KOPT-K1 (cell line): ENCODE data around the gene FAM234A.
"Not testable (repeated sequence)": the region's sequence is repeated elsewhere in the genome, so short reads cannot be mapped to it uniquely, and the experiment has no call there.

Experiments
- H3K27ac ChIP-seq: fragments of 200-600 bp; sonication (generic); 2 replicates; pipeline ENCODE4 v1.5.1; 2016; ENCODE audit warnings: antibody characterized with exemption, mild to moderate bottlenecking, low read depth, low read length; ENCODE audit not compliant: poor library complexity, severe bottlenecking
- H3K36me3 ChIP-seq: fragments of 200-600 bp; sonication (generic); 2 replicates; pipeline ENCODE4 v1.5.1; 2017; ENCODE audit warnings: antibody characterized with exemption, mild to moderate bottlenecking, low read length, moderate library complexity; ENCODE audit not compliant: insufficient read depth
- H3K9me3 ChIP-seq: fragments of 200-600 bp; sonication (generic); 2 replicates; pipeline ENCODE4 v1.5.1; 2017; ENCODE audit warnings: antibody characterized with exemption, low read length, mild to moderate bottlenecking; ENCODE audit not compliant: insufficient read depth, poor library complexity, severe bottlenecking

The FAM234A gene

GRCh38 chr16:265711-266110 is 31.1 kb downstream of the FAM234A start:
- Histone ChIP-seq H3K27ac (no peak overlapping the region), H3K36me3 (peaks cover 24% of the 10 kb centered on the region; the same call in 1 of the 2 replicates), H3K9me3 (no peaks in the 10 kb centered on the region)

DNA sequence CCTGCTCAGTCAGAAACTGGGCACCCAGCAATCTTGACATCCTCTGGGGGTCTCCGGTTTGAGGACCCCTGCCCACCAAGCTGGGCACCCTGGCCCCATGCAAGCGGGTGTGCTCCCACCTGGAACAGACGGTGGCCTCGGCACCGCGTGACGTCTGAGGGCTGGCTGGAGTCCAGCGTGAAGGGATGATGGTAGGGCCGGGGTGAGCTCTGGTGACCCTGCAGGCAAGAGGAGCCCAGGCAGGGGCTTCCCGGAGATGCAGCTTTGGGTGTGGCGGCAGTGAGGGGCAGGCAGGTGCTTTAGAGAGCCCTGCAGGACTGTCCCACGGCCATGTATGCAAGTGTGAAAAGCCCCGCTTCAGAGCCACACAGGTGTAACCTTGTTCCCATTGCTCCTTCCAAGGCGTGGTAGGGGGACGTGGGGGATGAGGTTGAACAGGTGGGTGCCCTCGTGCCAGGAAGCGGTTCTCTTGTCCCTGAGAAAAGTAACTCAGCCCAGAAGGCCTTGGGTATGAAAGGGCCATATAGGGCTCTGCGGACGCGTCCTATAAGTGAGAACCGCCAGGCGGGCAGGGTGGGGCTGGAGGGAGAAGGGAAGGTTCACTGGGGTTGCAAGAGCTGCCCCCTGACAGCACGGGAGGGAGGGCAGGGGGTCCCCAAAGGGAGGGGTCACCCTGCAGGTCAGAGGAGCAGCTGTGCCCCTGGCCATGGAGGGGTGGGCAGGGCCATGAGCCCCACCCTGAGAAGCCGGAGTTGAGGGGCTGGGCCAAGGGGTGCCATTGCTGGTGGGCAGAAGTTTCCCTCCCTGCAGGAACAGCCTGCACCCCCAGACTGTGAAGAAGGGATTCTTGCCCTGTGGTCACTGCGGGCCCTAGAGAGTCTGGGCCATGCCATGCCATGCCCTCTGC is 31.9 kb downstream of the FAM234A start:
- Histone ChIP-seq H3K9me3 (no peaks in the 10 kb centered on the region), H3K27ac (no peak overlapping the region), H3K36me3 (peaks cover 20% of the 10 kb centered on the region; the same call in 1 of the 2 replicates)

- H3K27ac ChIP-seq, H3K9me3 ChIP-seq: not testable (repeated sequence)
- peaks cover 17% of the 10 kb centered on the region; the same call in 1 of the 2 replicates for H3K36me3 ChIP-seq
Measured at GRCh38 chr16:267562-267961, 32.9 kb downstream of the FAM234A start.

DNA sequence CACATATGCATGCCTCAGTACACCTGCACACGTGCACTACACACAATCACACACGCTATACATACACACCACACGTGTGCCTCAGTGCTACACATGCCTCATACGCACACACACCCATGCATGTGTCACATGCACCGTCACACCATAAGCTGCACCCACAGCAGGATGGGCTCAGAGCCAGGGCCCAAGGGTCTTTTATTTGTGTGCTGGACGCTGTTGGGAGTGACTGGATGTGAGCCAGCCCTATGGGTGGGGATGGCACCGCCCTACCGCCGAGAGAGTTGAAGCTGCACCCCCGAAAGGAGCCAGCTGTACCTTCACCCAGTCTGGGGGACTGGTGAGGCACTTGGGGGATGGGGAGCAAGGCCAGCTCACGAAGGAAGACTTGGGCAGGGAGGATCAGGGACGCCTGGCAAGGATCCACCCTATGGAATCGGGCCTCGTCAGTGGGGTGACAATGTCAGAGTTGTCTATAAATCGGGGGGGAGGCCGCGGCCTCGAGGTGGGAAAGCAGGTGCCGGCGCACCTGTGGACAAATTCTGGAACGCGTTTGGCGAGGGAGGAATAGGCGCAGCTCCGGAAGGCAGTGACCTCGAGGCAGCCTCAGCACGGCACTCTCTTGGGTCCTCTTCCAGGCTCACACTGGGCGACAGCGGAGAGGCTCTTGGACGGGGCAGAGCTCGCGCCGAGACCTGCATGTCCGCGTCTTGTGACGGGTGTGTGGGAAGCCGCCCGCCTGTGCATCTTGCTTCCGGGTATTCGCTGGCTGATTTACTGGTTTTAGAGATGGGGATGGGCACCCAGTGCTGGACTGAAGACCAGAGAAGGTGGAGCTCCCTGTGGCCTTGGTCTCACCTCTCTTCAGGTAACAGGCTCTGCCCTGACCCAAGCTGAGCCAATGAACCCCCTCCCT is 33.8 kb downstream of the FAM234A start:
- Histone ChIP-seq H3K27ac (no peak overlapping the region), H3K36me3 (peaks cover 17% of the 10 kb centered on the region; the same call in 1 of the 2 replicates)

DNA sequence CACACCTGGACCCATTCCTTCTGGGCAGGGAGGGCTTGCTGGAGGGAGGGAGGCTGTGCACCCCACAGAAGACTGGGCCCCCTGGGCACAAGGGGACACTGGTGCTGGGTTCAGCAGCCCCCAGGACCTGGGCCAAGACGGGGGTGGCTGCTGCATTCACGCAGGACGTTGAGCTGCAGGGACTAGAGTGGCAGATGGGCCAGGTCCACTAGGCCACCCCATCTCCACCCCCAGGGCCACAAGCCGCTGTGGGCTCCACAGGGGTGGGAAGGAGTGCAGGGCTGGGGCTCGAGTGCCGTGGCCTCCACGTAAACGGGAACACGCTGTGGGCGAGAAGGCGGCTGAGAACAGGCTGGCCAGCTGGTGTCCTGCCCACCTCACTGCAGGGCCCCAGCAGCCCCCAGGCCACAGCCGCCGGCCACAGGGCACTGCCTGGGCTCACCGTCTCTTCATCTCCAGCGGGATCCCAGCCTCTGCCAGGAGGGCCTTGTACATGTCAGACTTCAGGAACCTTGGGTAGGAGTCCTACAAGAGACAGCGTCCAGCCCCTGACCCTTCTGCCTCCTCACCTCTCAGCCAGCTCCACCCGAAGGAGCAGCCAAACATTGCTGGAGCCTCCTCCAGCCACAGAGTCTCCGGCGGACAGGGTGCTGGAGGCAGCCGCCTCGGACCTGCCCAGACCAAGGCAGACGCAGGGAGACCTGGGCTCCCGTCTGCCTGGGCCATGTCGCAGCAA is 34.6 kb downstream of the FAM234A start:
- Histone ChIP-seq H3K9me3 (no peaks in the 10 kb centered on the region), H3K27ac (no peak overlapping the region)

More for the DNA sequence above, 33.8 kb downstream of the FAM234A start:
- no peaks in the 10 kb centered on the region for H3K9me3 ChIP-seq

GRCh38 chr16:270381-271255 is 36.0 kb downstream of the FAM234A start:
- Histone ChIP-seq H3K36me3 (no peaks in the 10 kb centered on the region), H3K9me3 (no peaks in the 10 kb centered on the region), H3K27ac (no peak overlapping the region)

More for the DNA sequence above, 34.6 kb downstream of the FAM234A start:
- peaks cover 10% of the 10 kb centered on the region; the same call in 1 of the 2 replicates for H3K36me3 ChIP-seq

DNA sequence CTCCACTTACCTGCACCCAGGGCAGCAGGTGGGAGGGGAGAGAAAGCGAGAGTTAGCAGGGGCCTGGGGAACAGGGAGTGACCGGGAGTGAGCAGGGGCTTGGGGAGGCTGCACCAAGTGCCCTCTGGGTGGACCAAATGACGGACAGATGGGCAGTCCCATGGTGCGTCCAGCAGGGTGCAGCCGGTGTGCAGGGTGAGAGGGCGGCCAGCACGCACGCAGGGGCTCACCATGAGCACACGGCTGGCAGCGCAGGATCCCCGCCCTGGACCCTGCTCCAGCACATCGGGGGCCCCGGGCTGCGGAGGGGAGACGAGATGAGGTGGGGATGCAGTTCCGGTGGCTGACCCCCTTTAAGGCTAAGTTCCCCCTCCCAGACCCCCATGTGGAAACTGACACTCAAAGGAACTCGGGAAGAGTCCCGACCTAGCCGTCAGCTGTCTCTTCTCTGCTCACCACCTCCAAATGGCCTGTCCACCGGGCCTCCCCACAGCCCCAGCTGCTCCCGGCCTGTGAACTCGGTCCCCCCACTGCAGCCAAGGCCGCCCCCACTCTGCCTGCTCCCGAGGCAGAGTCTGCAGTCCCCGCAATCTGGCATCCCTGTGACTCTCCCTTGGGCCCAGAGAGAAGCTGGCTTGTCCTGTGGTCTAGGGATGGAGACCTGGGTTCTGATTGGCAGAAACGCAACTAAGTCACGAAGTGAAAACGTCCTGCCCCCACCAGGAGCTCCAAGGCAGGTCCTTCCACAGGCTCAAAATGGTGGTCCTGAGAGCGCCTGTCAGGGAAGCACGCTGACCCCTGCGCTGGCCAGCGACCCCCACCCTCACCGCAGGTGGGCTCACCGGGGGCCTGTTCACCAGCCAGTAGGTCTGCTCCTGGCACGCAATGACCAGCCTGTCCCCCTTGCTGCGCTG is 38.3 kb downstream of the FAM234A start:
- Histone ChIP-seq H3K36me3 (no peaks in the 10 kb centered on the region), H3K9me3 (no peaks in the 10 kb centered on the region), H3K27ac (no peak overlapping the region)

DNA sequence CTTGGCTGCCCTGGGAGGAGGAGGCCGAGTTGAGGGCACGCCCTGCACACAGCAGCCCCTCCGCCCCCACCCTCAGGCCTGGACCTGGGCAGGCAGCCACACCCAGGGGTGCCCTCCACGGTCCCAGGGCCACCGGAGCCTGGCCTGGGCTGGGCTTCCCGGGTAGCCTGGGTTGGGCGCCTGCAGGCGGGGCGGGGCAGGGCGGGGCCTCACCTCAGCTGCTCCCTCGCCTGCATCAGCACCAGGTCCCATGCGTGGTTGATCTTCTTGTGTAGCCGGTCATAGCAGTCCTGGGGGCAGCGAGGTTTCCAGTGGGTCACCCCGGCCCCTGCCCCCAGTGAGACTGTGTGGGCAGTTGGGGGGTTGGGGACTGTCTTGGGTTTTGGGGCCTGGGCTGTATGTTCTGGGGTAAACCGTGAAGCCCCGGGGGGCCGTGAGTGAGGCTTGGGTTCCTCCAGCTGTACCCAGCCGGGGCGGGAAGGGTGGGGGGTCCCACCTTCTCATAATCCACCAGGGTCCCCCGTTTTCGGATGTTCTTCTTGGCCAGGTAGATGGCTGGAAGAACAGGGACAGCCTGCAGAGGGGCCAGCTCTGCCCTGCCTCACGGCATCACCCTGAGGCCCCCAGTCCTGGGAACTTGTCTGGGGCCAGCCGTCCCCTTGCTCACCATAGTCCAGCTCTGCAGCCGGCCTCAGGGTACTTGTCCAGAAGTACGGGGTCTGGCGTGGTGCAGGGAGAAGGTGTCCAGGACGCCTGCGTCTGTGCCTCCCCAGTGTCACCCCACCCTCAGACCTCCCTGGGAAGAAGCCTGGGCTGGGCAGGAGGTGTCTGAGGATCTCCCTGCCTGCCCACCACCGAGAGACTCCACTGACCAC is 39.2 kb downstream of the FAM234A start:
- no peaks in the 10 kb centered on the region for H3K9me3 ChIP-seq
- H3K27ac ChIP-seq = no peak overlapping the region
- no peaks in the 10 kb centered on the region for H3K36me3 ChIP-seq

- Histone ChIP-seq H3K27ac (no peak overlapping the region), H3K9me3 (no peaks in the 10 kb centered on the region), H3K36me3 (no peaks in the 10 kb centered on the region)
Measured at GRCh38 chr16:275041-275641, 40.5 kb downstream of the FAM234A start.

DNA sequence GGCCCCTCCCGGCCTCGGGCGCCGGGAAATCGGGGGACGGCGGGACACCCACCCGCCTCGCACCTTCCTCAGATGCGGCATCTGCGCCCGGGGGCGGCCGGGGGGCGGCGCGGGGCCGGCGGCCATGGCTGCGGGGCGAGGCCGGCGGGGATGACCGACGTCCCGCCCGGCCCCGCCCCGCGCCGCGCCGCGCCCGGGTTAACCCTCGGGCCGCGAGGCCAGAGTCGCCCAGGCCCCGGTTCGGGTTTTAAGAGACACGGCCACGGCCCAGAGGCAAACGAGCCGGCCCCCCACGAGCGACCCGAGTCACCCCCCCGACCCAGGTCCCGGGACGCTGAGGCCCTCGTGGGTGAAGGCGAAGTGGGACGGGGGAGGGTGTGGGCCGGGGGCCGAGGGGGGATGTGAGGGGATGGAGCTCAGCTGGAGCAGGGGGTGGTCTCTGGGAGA is 41.2 kb downstream of the FAM234A start, which contains the start of gene RGS11:
TSS of gene RGS11 (minus strand) at position 159 of the 447 bp plus-strand sequence. CDS start at position 126, 33 bp downstream.
- Histone ChIP-seq H3K9me3 (no peaks in the 10 kb centered on the region), H3K36me3 (no peaks in the 10 kb centered on the region), H3K27ac (no peak within 1 kb of the TSS)

GRCh38 chr16:276426-277077 is 41.9 kb downstream of the FAM234A start:
- H3K9me3 ChIP-seq = no peaks in the 10 kb centered on the region
- no peaks in the 10 kb centered on the region for H3K36me3 ChIP-seq
- H3K27ac ChIP-seq = no peak overlapping the region
